Dermis microvascular lymphatic vessel endothelial cell (primary cell): Measurements from ENCODE around the gene KLC1. TPM values are rescaled to one million over a fixed set of nuclear protein-coding genes. Genes with fewer than 3 reads are reported as not detected.
"Not testable (repeated sequence)": the region's sequence is repeated elsewhere in the genome, so short reads cannot be mapped to it uniquely, and the experiment has no call there.

Source experiments
- DNase-seq, 2 donors: peaks; one replicate each; pipeline versions ENCODE4 v3.0.0 to v3.0.0-alpha.2; 2010; ENCODE audit warnings: low read depth in 2 of 2
- total RNA-seq: library from RNA; depleted of rRNA; stranded (reverse); fragments of >200 nt; gene quantifications from 2 replicates; pipeline ENCODE4 v1.2.1, GENCODE V29; 2014

KLC1 gene
- total RNA-seq, 1 donor from 2014 or later = 114 TPM

DNA sequence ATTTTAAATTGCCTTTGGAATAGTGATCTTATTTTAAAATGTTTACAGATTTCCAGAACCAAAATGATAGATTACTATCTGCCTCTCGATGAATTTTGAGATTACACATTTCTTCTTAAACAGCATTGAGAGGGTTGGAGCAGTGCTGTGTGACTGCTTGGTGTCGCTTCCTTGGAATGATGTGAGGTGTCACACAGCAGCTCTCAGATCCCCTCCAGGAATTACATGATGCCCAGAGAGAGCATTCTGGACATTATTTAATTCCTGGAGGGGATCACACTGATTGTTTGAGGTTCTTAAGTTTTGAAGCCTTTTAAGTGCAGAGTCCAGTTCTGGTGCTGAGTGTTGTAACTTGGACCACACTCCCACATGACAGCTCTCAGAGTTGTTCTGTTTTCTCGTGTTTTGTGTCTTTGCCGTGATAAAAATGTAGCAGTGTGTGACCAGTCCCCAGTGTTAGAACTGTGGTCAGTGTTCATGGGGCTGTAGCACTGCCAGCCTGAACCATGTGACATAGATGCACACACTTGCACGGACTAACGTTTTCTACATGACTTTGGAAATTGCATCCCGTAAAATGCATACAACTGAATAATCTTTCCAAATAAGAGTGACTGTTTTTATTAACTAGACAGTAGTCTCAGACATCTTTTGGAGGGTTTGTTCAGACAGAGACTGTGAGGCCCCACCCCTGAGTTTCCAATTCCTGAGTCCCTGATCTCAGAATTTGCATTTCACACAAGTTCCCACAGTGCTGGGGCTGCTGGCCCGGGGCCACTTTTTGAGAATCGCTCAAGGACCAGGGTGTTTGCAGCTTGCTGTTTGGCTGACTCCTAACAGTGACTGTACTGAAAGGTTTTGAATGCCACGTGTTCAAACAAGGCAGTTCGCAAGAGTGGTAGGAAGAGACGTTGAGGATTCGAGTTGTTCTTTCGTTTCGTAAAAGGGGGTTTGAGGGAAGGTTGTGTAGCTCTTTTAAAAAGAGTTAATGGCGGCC, 60.2 kb downstream of the KLC1 start:
- DNase-seq = no peak

GRCh38 chr14:103690332-103690731, 61.3 kb downstream of the KLC1 start:
- DNase-seq = no peak

DNA sequence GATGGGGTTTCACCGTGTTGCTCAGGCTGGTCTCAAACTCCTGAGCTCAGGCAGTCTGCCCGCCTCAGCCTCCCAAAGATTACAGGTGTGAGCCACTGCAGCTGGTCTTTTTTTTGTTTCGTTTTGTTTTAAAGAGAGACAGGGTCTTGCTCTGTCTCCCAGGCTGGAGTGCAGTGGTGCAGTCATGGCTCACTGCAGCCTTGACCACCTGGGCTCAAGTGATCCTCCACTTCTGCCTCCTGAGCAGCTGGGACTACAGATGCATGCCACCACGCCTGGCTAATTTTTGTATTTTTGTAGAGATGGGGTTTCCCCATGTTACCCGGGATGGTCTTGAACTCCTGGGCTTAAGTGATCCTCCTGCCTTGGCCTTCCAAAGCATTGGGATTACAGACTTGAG, 62.6 kb downstream of the KLC1 start:
- DNase-seq = not testable (repeated sequence)

GRCh38 chr14:103692159-103692558, 63.1 kb downstream of the KLC1 start:
- no peak for DNase-seq

DNA sequence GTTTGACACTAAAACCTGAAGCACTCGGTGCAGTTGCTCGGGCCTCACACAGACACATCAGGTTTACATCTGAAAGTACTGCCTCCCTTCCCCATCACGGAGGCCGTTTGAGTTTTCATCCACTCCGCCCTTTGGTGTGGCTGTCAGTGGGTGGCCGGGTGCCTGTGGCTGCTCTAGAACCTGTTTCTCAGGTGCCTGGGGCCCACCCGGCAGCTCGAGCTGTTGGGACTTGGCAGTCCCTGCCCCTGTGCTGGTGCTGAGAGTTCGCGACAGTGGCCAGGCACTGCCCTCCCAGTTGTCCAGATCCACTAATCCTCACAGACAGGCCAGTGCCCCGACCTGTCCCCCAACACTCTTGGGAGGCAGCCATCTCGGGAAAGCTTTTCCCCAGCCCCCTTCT, 63.9 kb downstream of the KLC1 start:
- DNase-seq = no peak

DNA sequence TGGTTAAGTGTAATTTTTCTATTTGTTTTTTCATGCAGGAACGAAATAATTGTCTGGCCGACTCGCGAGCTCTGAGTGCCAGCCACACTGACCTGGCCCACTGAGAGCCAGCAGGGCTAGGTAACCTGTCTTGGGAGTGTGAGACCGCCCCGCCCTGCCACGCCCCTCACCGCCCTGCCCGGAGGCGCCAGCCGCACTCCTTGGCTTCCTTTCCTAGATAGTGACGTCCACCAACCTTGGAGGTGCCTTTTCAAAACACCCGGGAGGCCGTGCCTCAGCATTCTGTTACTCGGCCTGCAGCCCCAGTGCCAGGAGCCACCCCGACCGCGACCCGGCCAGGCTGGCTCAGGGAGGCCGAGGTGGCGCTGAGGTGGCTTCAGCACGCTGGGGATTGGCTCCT, 64.5 kb downstream of the KLC1 start:
- no peak for DNase-seq

GRCh38 chr14:103694572-103695026, 65.6 kb downstream of the KLC1 start:
- DNase-seq = no peak

GRCh38 chr14:103695296-103696069, 66.5 kb downstream of the KLC1 start:
- DNase-seq = no peak

DNA sequence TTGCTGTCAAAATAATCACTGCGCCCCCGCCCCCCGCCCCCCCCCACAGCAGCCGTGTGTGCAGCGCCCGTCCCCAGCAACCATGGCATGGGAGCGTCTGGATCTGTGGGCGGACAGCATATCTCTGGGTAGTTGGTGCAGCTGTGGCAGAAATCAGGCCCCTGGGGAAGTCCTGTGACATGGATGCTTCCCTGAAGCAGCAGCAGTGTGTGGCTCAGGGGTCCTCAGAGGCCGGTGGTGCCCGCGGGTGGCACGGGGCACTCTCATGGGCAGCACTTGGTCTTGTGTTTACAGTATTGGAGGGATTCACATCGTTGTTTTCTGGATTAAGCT, 67.0 kb downstream of the KLC1 start:
- no peak for DNase-seq

GRCh38 chr14:103696466-103697071, 67.6 kb downstream of the KLC1 start:
- DNase-seq = peak in 1 of 2 donors; percentile 57

DNA sequence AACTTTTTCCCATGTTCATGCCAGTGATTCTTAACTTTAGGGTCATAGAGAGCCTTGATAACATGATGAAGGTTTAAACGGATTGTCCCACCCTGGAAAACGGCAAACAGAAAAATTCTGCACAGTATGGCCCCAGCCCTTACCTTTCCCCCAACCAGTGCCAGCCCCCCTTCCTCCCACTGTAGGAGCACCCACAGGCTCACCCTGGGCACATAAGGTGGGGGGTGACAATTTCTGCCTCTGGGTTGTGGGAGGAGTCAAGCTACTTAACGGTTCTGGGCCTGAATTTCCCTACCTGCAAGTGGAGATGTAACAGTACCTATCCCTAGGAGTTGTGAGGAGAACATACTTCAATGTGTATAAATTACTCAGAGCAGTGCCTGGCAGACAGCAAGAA, 68.2 kb downstream of the KLC1 start:
- no peak for DNase-seq

DNA sequence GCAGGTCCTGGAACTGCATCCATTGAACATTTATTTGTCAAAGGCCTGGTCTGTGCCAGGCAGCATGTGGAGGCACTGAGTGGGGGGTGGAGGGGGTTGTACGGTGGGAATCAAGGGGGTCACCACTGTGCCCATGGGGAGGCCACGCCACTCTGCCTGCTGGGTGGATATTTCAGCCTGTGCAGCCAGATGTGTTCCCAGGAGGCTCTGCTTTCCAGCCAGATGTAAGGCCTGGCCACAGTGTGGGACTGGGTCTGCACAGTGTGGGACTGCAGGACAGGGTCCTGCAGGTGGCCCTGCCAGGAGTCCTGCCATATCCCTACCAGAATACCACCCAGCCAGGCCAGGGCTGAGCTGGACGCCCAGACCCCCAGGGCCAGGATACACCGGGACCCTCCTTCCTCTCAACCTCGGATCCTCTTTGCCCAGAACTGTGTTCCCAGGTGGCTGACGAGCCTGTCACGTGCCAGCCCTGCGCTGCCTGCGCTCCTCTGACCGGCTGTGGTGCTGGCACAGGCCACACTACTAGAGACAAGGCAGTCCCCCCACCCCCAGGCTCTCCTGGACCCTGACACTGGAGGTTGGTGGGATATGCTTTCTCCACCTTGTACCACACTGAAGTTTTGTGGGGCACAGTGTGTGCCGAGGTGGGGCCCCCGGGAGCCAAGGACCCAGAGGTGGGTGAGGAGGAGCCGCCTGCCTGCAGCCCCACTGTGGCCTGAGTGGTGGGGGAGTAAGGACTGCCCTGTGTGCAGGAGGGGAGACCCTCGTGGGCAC, 68.8 kb downstream of the KLC1 start:
- no peak for DNase-seq

DNA sequence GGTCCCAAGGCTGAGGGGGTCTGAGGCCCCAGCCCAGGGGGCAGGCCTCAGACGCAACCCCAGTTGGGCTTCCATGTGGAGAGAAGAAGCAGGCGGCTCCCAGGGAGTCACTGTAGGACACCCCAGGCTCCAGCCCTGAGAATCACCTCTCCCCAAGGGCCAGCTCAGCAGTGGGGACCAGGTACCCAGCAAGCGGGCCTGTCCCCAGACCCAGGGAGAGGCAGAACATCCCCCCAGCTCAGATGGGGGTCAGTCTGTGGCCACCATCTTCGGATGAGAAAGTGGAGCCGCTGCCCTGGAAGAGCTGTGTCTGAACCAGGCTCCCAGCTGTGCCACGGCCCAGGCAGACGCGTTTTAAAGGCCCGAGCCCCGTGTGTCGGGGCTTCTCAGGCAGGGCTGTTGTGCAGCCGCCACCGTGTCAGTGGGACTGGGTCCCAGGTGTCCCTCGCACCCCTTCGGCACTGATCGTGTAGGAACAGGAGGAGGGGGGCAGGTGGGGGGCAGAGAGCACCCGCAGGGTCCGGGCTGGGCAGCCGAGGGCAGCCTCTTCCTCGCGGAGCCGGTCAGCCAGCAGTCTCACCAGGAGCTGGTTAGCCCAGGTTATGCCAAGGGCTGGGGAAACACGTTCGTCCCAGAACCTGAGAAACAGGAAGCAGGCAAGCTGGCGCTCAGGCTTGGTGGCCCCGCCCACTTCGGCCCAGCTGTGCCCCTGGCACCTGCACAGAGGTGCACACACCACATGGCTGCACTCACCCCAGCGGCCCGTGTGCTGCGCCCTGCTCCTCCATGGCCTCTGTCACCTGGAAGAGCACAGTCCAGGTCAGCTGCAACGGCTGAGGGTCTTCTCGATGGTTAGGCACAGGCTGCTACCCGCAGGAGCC, 69.6 kb downstream of the KLC1 start:
- no peak for DNase-seq

- no peak for DNase-seq
Observed at GRCh38 chr14:103699261-103699661, 70.2 kb downstream of the KLC1 start.

- DNase-seq = no peak
Observed at GRCh38 chr14:103699901-103700752, 71.1 kb downstream of the KLC1 start.

DNA sequence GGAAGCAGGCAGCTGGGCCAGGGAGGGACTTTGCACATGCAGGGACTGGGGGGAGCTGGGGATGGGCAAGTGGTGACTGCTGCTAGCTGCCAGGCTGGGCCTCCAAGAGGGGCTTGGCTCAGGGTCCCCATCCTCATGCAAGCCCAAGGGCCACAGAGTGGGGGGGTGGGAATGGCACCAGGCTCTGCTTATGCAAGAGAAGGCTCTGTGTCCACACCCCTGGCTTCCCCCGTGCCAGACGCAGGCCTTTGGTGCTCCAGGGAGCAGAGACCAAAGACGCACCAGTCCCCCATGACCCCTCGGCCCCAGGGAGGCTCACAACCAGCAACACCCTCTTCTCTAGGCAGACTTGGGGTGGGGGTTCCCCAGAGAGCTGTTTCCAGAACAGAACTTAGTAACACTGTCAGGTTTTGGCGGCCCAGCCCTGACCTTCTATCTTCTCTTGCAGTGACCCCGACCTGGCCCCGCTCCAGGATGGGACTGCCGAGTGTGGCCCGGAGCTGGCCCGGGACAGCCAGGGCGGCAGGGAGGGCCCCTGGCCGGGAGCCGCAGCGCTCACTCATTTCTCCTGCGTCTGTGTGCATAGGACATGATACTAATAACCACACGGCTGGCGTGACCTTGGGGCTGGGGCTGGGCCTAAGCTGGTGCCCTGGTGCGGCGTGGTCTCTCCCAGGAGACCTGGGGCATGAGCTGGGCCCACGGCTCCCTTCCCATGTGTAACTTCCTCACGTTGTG, 71.9 kb downstream of the KLC1 start:
- no peak for DNase-seq

- DNase-seq = no peak
Observed at GRCh38 chr14:103702095-103702494, 73.1 kb downstream of the KLC1 start.
